DMS53 treated with DMSO at 0.1 percent for 48 hours (cell line): ENCODE measurements around the gene ZBTB8A.
"Not testable (repeated sequence)": the region's sequence is repeated elsewhere in the genome, so short reads cannot be mapped to it uniquely, and the experiment has no call there.

Source experiments
- DNase-seq: peaks from one replicate; lab custom pipeline; 2025; ENCODE audit not compliant: unreplicated experiment; lab: John Stamatoyannopoulos, UW

ZBTB8A gene

GRCh38 chr1:32538887-32539583, at the start of gene ZBTB8A:
TSS of gene ZBTB8A (plus strand) at chr1:32539427. CDS start at chr1:32592932, 53,505 bp downstream.
- peak; percentile 25 for DNase-seq

GRCh38 chr1:32489774-32490454, 49.3 kb upstream of the ZBTB8A start:
- no peak for DNase-seq

- DNase-seq, result no peak
Measured at GRCh38 chr1:32491386-32491785, 47.8 kb upstream of the ZBTB8A start.

GRCh38 chr1:32494196-32494595, 45.0 kb upstream of the ZBTB8A start:
- no peak for DNase-seq

- no peak for DNase-seq
Measured at GRCh38 chr1:32494711-32495337, 44.4 kb upstream of the ZBTB8A start.

GRCh38 chr1:32496127-32496526, 43.1 kb upstream of the ZBTB8A start:
- DNase-seq, result no peak

GRCh38 chr1:32498751-32499150, 40.5 kb upstream of the ZBTB8A start:
- DNase-seq, result no peak

- peak; percentile 54 for DNase-seq
Measured at GRCh38 chr1:32500387-32501209, 38.6 kb upstream of the ZBTB8A start.

GRCh38 chr1:32501865-32502264, 37.4 kb upstream of the ZBTB8A start:
- no peak for DNase-seq

- DNase-seq, result no peak
Measured at GRCh38 chr1:32503153-32503552, 36.1 kb upstream of the ZBTB8A start.

GRCh38 chr1:32507021-32507420, 32.2 kb upstream of the ZBTB8A start:
- no peak for DNase-seq

GRCh38 chr1:32508761-32509160, 30.5 kb upstream of the ZBTB8A start:
- no peak for DNase-seq

GRCh38 chr1:32509939-32510338, 29.3 kb upstream of the ZBTB8A start:
- DNase-seq, result no peak

- no peak for DNase-seq
Measured at GRCh38 chr1:32516402-32516801, 22.8 kb upstream of the ZBTB8A start.

- no peak for DNase-seq
Measured at GRCh38 chr1:32518976-32519375, 20.3 kb upstream of the ZBTB8A start.

GRCh38 chr1:32521165-32521564, 18.1 kb upstream of the ZBTB8A start:
- DNase-seq, result no peak

GRCh38 chr1:32525053-32525452, 14.2 kb upstream of the ZBTB8A start:
- DNase-seq, result no peak

GRCh38 chr1:32525661-32526444, 13.4 kb upstream of the ZBTB8A start:
- no peak for DNase-seq

GRCh38 chr1:32528550-32528949, 10.7 kb upstream of the ZBTB8A start:
- DNase-seq, result not testable (repeated sequence)

- DNase-seq, result no peak
Measured at GRCh38 chr1:32533792-32534327, 5.4 kb upstream of the ZBTB8A start.
